Activated gamma-delta T cell (primary cell): ENCODE results near the gene IQGAP3.

Experiments used
- DNase-seq: peaks from one replicate; lab custom pipeline; 2025; lab: John Stamatoyannopoulos, UW

The IQGAP3 gene

DNA sequence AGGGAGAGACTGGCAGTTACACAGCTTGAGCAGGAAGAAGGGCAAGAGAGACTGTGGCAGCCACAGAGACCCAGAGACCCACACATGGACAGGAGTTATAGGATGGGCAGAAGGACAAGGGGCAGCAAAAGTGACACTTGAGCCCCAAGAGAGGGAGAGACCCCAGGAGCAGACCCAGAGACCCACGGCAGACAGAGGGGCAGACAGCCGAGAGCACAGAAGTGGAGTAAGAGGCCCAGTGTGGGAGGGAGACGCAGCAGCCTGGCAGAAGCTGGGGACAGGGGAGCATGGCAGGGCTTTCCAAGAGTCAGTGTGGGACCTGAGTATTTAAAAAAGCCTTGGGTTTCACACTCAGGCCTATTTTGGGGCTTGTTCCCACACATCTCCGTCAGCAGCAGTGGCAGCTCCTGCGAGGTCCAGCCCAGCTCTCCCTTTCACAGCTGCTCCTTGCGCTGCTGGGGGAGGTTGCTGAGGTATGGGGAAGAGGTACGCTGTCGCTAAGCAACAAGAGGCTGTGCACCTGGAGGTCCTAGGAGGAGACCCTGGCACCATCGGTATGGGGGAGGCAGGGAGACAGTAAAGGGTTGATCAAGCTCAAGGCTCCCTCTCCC, 62.8 kb downstream of the IQGAP3 start:
- no peak for DNase-seq

DNA sequence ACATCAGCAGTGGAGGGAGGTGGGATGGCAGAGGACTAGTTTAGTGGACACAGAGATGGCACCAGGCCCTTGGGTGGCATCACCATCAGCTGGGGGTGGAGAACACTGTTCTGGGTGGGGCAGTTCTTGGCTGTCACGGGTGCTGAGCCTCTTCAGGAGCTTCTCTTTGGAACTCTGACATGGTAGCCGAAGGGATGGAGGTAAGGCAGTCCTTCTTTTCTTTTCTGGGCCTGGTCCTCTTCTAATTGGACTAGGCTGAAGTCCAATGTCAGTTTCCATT, 63.5 kb downstream of the IQGAP3 start:
- no peak for DNase-seq

DNA sequence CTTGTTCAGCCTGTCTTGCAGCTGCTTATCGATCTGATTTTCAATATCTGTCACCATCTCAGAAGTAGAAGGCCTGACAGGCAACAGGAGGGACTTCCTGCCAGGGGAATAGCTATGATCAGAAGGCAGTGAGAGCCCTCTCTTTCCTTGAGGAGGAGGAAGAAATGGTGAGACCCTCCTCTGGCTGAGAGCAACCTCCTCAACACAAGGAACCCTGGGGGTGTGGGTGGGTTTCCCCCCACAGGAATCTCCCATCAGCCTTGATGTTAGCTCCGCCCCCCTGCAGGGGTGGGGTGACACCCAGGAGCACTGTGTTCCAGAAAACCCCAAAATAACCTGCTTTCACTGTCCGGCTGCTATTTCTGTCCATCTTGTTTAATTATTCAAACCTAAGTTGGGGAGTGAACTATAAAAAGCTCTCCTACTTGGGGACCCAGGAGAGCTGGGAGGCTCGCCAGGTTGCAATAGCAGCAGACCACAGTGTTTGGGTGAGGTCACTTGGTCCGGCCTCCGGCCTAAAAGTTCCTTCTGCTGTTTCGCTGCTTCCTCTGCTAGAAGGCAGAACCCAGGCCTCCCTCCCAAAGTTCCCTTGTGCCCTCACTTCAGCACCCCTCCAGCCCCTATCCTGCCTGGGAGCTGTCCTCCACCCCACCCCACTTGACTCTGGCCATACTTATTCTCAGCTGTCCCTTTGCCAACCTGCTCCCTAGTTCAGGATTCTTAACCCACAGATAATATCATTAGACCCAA, 64.0 kb downstream of the IQGAP3 start:
- no peak for DNase-seq

DNA sequence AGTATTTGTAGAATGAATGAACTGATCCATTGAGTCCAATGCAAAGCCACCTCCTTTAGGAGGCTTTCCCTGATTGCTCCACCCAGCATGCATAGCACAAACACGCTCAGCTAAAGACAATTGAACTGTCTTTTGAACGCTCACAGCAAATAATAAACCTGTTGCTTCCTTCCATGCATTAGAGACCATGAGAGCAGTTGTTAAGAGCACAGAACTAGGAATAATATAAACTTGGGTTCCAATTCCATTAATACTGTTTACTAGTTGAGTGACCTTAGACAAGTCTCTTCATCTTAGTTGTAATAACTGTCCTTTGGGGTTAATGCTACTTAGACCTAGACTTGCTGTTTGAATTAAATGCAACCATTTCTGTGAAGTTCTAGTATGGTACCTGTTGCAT, 65.9 kb downstream of the IQGAP3 start:
- no peak for DNase-seq

DNA sequence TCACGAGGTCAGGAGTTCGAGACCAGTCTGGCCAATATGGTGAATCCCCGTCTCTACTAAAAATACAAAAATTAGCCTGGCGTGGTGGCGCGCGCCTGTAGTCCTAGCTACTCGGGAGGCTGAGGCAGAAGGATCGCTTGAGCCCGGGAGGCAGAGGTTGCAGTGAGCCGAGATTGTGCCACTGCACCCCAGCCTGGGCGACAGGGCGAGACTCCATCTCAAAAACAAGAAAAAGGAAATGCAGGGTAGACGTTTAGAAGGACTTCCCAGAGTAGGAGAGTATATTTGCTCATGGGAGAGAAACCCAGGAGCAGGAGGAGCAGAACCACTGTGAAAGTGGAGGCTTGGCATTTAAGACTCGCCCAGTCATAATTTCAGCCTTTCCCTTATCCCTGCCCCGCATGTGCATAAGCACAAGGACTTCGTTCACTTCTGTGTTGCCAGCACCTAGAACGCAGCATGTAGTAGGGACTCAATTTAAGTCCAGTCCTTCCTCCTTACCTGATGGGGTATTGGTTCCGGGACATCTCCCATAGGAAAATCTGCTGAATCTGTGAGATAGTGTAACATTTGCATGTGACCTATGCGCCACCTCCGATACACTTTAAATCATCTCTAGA, 66.6 kb downstream of the IQGAP3 start:
- no peak for DNase-seq

DNA sequence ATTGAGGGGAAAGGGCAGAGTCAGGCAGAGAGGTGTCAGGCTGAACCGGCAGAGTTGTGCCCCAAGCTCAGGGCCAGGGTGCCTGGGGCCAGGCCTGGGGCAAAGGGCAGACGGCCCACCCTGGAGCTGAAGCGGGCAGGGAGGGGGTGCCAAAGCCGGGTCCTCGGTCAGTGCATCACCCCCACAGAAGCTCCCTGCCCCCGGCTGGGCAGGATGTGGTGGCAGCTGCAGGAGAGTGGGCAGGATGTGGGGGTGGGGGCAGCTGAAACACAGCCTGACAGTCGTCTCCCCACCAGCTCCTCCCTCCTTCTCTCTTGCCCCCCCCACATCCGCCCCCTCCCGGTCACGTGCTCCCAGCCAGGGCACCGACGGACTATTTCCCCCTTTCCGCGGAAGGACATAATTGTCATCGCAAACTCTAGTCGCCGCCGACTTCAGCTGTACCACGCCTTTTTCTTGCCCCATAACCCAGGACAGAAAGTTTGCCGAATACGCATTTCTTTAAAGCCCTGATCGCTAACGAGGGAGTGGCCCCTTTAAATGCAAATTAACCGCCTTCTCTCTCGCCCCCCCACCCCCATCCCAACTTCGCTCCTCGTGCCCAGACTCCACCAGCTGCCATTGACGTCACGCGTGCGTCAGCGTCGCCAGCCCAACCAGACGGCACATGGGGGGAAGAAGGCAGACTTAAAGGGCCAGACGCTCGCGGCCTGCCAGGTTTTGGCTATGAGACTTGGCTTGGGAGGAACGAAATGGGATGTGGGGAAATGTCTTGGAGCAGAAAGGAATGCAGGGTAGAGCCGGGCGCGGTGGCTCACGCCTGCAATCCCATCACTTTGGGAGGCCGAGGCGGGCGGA, 67.3 kb downstream of the IQGAP3 start:
- DNase-seq, result peak; percentile 98

DNA sequence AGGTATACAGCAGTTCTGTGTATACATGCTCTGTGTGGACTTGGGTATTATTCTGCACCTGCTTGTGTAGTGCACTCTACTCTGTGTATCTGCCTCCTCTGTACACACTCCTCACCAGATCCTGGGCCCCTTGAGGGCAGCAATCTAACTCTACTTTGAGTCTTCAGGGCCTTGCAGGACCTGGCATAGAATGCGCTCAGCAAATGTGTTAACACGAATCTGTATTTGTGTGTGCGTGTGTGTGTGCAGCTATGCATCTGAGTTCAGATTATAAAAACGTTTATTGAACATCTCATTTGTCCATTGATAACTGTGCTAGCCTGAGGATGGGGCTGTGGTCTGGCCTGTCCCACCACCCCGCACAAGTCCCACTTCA, 67.9 kb downstream of the IQGAP3 start:
- DNase-seq, result no peak

DNA sequence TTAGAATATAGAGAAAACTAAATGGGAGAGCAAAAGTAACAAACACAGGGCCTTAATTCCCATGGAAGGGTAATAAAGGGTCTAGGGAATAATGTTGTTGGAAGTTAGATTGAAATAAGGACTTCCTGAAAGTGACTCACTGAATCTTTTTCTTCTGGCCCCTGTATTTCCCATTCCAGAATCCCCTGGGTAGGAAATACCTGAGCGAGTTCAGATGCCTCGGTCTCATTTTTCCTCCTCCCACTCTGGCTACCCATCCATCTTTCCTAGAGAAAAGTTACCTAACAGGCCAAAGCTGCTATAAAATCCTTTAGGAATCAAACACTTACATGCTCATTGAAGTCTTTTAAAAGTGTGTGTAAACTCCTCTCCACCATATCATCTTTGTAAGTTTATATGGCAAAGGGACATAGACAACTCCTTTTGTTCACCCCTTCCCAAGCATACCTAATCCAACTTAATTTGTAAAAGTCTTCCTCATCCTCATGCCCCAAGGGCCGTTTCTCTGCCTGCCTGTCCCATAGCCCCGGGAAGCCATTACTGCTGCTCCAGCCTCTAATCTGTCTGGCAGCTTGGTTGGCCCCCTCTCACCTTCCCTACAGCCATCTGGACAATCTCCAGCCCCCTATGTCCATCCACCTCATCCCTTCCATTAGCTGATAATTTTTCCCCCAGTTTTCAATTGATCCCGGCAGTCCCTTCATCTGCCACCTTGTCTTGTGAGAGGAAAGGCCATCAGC, 68.5 kb downstream of the IQGAP3 start:
- no peak for DNase-seq

DNA sequence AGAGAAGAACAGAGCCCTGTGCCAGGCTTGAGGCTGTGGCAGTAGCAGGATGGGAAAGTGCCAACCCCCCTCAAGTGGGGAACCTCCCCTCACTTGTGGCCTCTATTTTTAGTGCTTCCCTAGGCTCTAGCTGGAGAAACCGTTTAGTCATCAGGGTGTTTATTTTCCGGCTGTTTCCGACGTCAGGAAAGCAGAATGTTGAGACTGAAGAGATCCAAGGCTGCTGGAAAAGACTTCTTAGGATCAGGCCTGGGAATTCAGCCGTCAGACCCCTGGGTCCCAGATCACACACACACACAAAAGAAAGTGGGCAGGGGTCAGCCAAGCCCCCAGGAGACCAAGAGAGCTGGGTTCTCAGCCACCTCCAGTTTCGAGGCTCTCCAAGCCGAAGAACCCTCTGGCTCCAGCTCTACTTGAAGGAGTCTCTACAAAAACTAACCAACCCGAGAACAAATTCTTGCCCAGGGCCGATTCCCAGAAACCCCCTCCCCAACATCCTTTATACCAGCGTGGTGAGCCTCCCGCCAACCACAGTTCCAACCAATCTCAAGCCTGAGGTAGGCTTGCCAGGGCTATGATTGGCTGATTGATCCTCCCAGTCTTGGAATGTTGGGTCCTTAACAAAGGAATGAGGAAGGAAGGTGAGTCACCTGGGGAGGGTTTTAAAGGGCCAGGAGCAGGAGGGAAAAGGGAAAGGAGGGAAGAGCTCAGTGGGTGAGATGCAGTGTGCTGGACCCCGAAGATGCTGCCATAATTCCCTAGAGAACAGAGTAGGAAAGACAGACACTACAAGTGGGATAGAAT, 69.3 kb downstream of the IQGAP3 start:
- no peak for DNase-seq

DNA sequence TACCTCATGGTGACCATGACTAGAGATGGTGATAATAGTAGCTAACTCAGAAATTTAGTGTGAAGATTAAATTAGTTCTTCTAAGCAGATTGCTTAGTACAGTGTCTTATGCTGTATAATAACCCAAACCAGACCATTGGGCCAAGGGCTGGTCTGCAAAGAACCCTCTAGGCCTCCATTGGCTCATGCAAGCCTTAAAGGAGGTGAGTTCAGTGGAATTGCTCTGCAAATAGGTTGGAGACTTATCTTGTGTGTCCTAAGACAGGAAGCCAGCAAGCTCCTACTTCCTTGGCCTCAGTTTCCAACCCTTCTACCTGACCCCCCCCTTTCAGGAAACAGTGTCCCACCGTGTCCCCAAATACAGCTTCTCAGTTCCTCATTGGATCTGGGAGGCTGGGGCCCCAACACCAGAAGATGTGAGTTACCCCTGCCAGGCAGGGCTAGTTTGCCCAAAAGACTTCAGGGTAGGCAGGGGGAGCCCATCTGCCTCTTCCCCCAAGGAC, 69.9 kb downstream of the IQGAP3 start:
- no peak for DNase-seq

DNA sequence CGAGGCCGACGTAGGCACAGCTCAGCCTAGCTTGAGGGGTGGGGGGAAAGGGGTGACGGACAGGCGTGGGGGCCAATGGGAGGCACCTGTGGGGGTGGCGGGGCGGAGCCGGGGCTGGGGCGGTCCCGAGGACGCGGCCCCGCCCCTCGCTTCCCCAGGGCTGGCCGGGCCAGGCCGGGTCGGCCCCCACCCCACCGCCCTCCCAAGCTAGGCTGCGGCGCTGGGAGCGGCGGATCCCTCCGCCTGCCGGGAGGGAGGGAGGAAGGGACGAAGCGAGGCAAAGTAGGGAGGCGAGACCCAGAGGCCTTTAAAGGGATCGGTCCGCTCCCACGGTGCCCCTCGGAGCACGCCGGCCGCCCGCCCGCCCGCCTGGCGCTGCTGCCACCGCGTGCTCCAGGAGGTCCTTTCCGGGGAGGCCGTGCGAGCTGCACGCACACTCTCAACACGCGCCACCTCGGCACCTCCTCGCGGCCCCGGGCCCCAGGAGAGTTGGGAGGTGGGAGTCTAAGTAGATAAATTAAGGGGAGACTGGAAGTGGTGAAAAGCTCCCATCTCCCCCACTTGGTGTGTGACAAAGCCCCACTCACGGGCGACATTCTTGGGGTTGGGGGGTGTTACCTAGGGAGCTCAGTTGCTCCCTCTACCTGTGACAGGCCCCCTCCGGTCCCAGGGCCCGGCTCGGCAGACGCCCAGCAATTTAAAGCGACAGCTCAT, 71.4 kb downstream of the IQGAP3 start:
- DNase-seq, result peak; percentile 93

DNA sequence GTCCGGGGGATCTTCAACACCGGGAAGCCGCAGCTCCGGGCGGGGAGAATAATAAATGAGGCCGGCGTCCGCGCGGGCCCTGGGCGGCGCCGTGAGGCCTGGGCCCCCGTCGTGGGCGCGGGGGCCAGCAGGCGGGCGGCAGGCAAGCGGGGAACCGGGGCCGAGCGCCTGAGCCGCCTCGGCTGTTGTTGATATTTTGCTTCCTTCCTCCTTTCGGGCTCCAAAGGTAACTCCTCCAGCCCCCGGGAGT, 71.9 kb downstream of the IQGAP3 start, which contains the start of gene MEF2D:
Gene MEF2D (minus strand): TSS at position 233 of the 250 bp plus-strand sequence. CDS start 17,483 bp downstream, outside the sequence.
- DNase-seq, result no peak

DNA sequence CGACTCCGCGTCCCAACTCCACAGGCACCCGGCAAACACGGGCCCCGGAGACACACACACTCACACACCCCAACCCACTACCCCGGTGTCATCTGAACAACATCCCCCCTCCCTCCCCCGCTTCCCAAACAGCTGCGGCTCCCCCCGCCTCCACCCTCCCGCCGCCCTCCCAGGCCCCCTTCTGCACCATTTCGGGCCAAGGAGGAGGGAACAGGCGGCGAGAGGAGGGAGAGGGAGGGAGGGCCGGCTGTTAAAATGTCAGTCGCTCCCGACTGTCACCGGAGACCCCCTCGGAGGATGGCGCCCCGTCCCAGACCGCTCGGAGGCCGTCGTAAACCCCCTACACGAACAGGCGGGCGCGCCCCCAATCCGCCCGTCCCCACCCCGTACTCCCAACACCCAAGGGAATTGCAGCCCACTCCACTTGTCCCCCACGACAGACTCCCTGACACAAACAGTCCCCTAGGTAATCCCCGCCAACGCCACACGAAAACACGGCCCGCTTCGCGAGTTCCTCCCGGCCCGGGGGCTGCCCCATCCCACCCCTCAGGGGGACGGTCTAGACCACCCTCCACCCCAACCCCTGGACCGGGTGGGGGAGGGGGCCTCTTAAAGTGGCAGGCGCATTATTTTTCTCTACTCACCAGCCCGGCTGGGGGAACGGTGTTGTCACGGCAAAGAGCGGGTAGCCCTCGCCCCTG, 72.4 kb downstream of the IQGAP3 start:
- peak; percentile 38 for DNase-seq

DNA sequence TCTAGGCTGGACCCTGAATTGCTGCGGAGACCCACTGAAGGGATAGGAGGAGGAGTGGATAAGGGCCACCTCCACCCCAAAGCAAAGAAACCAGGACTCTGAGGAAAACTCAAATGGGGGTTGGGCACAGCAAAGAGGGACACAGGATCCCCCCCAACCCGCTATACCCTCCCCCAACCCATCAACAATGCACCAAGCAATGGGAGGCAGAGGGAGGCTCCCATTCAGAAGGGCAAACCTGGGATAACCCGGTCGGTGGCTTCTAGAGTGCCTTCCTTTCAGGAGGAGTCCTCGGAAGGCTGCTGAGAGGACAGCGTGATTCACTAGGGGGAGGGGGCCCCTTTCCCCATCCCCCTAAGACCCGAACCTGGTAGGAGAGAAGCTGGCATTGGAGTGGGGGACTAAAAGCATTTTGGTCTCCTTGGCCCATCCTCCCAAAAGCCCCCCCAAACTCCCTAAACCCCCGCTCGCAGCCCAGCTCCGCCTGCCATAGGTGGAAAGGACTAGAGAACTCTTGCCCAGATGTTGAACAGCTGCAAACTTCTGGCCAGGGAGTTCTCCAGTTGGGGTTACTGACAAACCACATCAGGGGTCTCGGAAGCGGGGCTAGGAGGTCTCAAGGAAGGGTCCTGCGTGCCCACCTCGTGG, 73.0 kb downstream of the IQGAP3 start:
- no peak for DNase-seq

DNA sequence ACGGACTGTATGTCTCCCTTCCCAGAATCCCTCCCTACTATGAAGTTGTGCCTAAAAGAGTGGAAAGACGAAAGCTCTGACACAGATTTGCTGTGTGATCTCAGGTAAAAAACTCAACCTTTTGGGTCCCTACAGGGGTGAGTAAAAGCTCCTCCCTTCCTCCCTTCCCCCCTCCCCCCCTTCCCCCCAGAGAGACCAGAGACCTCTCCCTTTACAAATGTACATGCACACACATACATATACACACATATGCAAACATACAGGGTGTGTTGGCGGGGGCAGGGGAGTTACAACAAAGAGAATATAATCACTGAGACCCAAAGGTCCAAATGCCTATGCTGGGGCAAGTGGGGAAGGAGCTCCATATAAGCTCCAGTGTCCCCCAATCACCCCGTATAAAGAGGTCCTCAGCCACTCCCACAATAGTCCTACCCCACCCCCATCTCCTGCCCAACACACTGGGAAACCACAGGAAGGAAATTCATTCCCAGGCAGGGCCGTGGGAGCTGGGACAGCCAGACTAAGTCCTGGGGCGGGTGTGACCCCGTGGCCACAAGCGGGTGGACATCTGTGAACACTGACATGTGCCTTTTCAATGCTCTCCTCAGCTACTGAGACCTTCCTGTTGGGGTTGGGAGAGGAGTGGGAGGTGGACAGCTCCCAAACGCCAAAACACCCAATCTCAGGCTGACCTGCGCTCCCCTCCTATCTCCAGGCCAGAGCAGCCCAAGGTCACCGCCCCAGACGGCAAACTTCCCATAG, 73.8 kb downstream of the IQGAP3 start:
- DNase-seq, result no peak

DNA sequence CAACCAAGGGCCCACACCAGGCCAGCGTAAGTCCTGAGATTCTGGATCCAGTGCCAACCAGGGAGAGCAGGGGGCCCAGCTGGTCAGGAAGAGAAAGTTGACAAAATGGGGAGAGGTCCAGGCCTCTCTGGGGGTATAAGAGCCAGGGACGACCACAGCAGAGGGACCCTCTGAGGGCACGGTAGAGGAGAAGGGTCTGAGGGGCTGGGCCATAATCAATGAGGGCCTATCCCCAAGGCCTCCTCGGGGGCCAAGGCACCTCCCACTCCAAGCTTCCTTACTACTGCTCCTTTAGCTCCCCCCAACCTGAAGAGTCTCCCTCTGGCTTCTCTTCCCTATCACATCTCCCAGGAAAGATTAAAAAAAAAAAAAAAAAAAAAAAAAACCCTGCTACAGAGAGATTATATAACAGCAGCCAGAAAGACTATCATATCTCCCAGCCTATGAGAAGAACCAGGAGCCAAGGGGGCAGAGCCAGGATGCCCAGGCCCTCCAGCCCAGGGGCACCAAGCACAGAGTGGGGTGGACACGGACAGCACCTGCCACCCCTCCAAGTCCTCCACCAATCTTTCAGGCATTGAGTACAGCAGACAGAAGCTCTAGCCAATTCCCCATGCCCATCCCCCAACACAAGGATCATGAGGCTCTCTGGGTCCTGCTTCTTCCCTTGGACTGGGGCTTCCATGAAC, 74.5 kb downstream of the IQGAP3 start:
- no peak for DNase-seq

DNA sequence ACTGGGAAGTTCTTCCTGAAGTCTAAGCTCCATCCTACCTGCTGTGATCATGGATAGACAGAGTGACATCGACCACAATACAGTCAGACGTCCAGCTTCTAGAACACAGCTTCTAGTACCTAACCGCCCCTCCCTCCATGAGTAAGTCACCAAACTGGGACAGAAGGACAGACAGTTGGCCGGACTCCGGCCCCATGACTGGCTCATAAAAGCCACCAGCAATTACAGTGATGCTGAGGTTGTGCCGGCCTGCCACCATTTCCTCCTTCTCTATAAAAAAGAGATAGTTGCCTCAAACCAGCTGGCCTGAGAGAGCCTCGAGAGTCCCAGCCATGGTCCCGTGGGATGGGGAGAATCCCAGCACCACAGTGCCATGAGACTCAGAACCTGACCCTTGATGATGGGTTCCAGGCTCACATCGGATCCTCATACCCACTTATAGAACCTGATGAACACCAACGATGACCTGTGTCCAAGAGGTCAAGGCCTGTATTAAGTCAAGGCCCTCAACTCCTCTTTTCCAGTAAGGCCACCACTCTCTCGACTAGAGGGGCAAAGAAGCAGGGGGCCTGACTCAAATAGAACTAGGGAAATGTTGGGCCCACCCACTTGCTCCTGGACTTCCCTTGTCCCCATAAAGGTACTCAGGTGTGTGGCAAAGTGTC, 75.2 kb downstream of the IQGAP3 start:
- DNase-seq, result no peak
